HepG2 (cell line): ENCODE measurements around the gene AATF.

ENCODE experiments used
- ATF1 ChIP-seq: IDR thresholded peaks from 2 replicates; pipeline ENCODE4 v1.6.1; 2016; ENCODE audit warnings: mild to moderate bottlenecking, control low read depth
- CBX5 ChIP-seq: sonication (generic); formaldehyde crosslinking; IDR thresholded peaks from 2 replicates; pipeline ENCODE4 v1.4.0; 2020; ENCODE audit warnings: missing genetic modification reagents, borderline replicate concordance
- GLI4 ChIP-seq: sonication (generic); formaldehyde crosslinking; IDR thresholded peaks from 2 replicates; pipeline ENCODE4 v1.5.1; 2020; ENCODE audit warnings: missing genetic modification reagents, mild to moderate bottlenecking, moderate library complexity, borderline replicate concordance
- JUN ChIP-seq: sonication (generic); formaldehyde crosslinking; IDR thresholded peaks from 2 replicates; pipeline ENCODE4 v1.4.0; 2020; ENCODE audit warnings: mild to moderate bottlenecking, missing genetic modification reagents
- MTF1 ChIP-seq: sonication (generic); formaldehyde crosslinking; IDR thresholded peaks from 2 replicates; pipeline ENCODE4 v1.5.0; 2020; ENCODE audit warnings: missing genetic modification reagents
- POLR2A ChIP-seq, 2 experiments: IDR thresholded peaks; 2 replicates each; pipeline ENCODE4 v1.6.1; 2011; ENCODE audit warnings: low read depth in 2 of 2, low read length in 2 of 2, mild to moderate bottlenecking in 1 of 2, moderate library complexity in 1 of 2; ENCODE audit not compliant: insufficient read depth in 1 of 2
- SMAD3 ChIP-seq: sonication (generic); formaldehyde crosslinking; IDR thresholded peaks from 2 replicates; pipeline ENCODE4 v1.4.0; 2020; ENCODE audit warnings: missing genetic modification reagents
- XBP1 ChIP-seq: sonication (generic); formaldehyde crosslinking; IDR thresholded peaks from 2 replicates; pipeline ENCODE4 v1.5.0; 2020; ENCODE audit warnings: missing genetic modification reagents
- ZNF317 ChIP-seq: sonication (generic); formaldehyde crosslinking; IDR thresholded peaks from 2 replicates; pipeline ENCODE4 v1.5.0; 2020; ENCODE audit warnings: mild to moderate bottlenecking, missing genetic modification reagents
- ZSCAN30 ChIP-seq: sonication (generic); formaldehyde crosslinking; IDR thresholded peaks from 2 replicates; pipeline ENCODE4 v1.5.0; 2020; ENCODE audit warnings: mild to moderate bottlenecking, missing genetic modification reagents
- TF ChIP-seq, protein P1 (sequence below): sonication (generic); formaldehyde crosslinking; IDR thresholded peaks from 2 replicates; pipeline ENCODE4 v1.5.0; 2020; ENCODE audit warnings: mild to moderate bottlenecking, missing genetic modification reagents, moderate library complexity

DNA sequence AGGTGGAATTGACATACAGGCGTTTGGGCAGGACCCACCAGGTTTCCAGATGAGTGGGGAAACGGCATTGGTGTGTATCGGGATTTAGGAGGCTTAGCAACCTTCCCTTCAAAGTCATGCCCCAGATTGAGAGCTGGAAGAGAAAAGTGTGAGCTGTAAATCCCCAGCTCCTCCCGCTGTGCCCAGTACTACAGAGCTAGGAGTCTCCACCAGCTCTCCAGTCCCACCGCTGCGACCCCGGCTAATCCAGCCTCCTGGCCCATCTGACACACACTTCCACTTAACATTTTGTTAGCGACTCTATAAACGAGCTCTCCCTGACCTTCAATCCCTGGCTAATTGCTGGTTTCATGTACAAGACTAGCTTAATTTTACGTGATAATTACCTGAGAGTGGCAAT is 41.3 kb upstream of the AATF start:
- no peak for TF ChIP-seq ATF1
- TF ChIP-seq, protein P1, sequence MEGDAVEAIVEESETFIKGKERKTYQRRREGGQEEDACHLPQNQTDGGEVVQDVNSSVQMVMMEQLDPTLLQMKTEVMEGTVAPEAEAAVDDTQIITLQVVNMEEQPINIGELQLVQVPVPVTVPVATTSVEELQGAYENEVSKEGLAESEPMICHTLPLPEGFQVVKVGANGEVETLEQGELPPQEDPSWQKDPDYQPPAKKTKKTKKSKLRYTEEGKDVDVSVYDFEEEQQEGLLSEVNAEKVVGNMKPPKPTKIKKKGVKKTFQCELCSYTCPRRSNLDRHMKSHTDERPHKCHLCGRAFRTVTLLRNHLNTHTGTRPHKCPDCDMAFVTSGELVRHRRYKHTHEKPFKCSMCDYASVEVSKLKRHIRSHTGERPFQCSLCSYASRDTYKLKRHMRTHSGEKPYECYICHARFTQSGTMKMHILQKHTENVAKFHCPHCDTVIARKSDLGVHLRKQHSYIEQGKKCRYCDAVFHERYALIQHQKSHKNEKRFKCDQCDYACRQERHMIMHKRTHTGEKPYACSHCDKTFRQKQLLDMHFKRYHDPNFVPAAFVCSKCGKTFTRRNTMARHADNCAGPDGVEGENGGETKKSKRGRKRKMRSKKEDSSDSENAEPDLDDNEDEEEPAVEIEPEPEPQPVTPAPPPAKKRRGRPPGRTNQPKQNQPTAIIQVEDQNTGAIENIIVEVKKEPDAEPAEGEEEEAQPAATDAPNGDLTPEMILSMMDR (CRISPR knock-in tag): no peak
- TF ChIP-seq POLR2A (IDR thresholded peaks at IDR 0.05; ENCODE audit: insufficient read depth in 1 of 2, low read depth in 2 of 2, low read length in 2 of 2): no peak
- TF ChIP-seq ZNF317 (CRISPR knock-in tag): no peak
- no peak for TF ChIP-seq ZSCAN30 (CRISPR knock-in tag)
- no peak for TF ChIP-seq JUN (CRISPR knock-in tag)
- TF ChIP-seq MTF1 (CRISPR knock-in tag): no peak
- no peak for TF ChIP-seq XBP1 (CRISPR knock-in tag)
- TF ChIP-seq SMAD3: no peak
- no peak for TF ChIP-seq CBX5
- no peak for TF ChIP-seq GLI4
